OCI-LY7 (cell line): ENCODE data around the gene PRRG4. TPM values are rescaled to one million over a fixed set of nuclear protein-coding genes. Genes with fewer than 3 reads are reported as not detected.

Experiments used
- BruUV-seq: library from RNA; stranded (reverse); fragments of 400-500 nt; replicated peaks from 2 replicates; lab custom pipeline; 2021; lab: Mats Ljungman, UMichigan
- CTCF ChIA-PET: fragments of 300-600 bp; sonication (Branson Sonifier 250); formaldehyde crosslinking; loops from one replicate; lab custom pipeline; 2022; ENCODE audit warnings: antibody characterized with exemption; ENCODE audit not compliant: unreplicated experiment; lab: Charles Lee
- POLR2A ChIA-PET: fragments of 300-600 bp; sonication (Branson Sonifier 250); formaldehyde crosslinking; loops from one replicate; lab custom pipeline; 2022; ENCODE audit warnings: antibody characterized with exemption; lab: Charles Lee
- DNase-seq: peaks from one replicate; pipeline ENCODE4 v3.0.0-alpha.2; 2015; ENCODE audit warnings: low spot score
- H2AFZ ChIP-seq: fragments of 200-600 bp; sonication (generic), shearing (Covaris generic); 2 replicates; pipeline ENCODE4 v1.6.1; 2014; ENCODE audit warnings: mild to moderate bottlenecking, antibody characterized with exemption, low read length, moderate library complexity
- H3K27ac ChIP-seq: fragments of 200-600 bp; sonication (generic); 2 replicates; pipeline ENCODE4 v1.5.1; 2014; ENCODE audit warnings: mixed run types, low read depth, mild to moderate bottlenecking, moderate library complexity, low read length, inconsistent platforms; ENCODE audit not compliant: poor library complexity, severe bottlenecking
- H3K36me3 ChIP-seq: fragments of 200-600 bp; sonication (generic); 2 replicates; pipeline ENCODE4 v1.6.1; 2014; ENCODE audit warnings: mild to moderate bottlenecking, antibody characterized with exemption, low read length, moderate library complexity, mixed read lengths; ENCODE audit not compliant: insufficient read depth
- H3K4me1 ChIP-seq: fragments of 200-600 bp; sonication (generic); 2 replicates; pipeline ENCODE4 v1.5.1; 2014; ENCODE audit warnings: mild to moderate bottlenecking, low read length; ENCODE audit not compliant: insufficient read depth, poor library complexity, severe bottlenecking
- H3K4me2 ChIP-seq: fragments of 200-600 bp; sonication (generic); 2 replicates; pipeline ENCODE4 v1.6.1; 2014; ENCODE audit warnings: mild to moderate bottlenecking, low read length
- H3K4me3 ChIP-seq: fragments of 200-600 bp; sonication (generic); 2 replicates; pipeline ENCODE4 v1.5.1; 2014; ENCODE audit warnings: mild to moderate bottlenecking, low read depth, low read length; ENCODE audit not compliant: poor library complexity, severe bottlenecking
- H3K79me2 ChIP-seq: fragments of 200-600 bp; sonication (generic); 2 replicates; pipeline ENCODE4 v1.6.1; 2016; ENCODE audit warnings: low read depth, mild to moderate bottlenecking, low read length, moderate library complexity, mixed read lengths; ENCODE audit not compliant: insufficient read depth
- H3K9me2 ChIP-seq: fragments of 200-600 bp; sonication (generic); 2 replicates; pipeline ENCODE4 v1.6.1; 2016; ENCODE audit warnings: mild to moderate bottlenecking, low read length, mixed read lengths; ENCODE audit not compliant: insufficient read depth
- H3K9me3 ChIP-seq: fragments of 200-600 bp; sonication (generic); 2 replicates; pipeline ENCODE4 v1.6.1; 2014; ENCODE audit warnings: mild to moderate bottlenecking, mixed run types, low read length, mixed read lengths
- H4K20me1 ChIP-seq: fragments of 200-600 bp; sonication (generic); 2 replicates; pipeline ENCODE4 v1.6.1; 2014; ENCODE audit warnings: mild to moderate bottlenecking, antibody characterized with exemption, low read length, moderate library complexity, mixed read lengths; ENCODE audit not compliant: insufficient read depth
- CTCF ChIP-seq: fragments of 200-600 bp; sonication (generic); conservative IDR thresholded peaks from 2 replicates; pipeline ENCODE4 v1.5.1; 2014; ENCODE audit warnings: mild to moderate bottlenecking, antibody characterized with exemption, low read length, moderate library complexity, mixed read lengths
- EZH2phosphoT487 ChIP-seq: fragments of 200-600 bp; sonication (generic); IDR thresholded peaks from 2 replicates; pipeline ENCODE4 v1.6.1; 2018; ENCODE audit warnings: low read depth, borderline replicate concordance, mild to moderate bottlenecking, mixed run types, antibody characterized with exemption, low read length, moderate library complexity, mixed read lengths
- intact Hi-C: fragments of 100-400 bp; cut with micrococcal nuclease; formaldehyde crosslinking; loops from one replicate; pipeline ENCODE4 v1.10.0; 2022; ENCODE audit not compliant: unreplicated experiment
- total RNA-seq, 2 experiments: library from RNA; depleted of rRNA in 1 of 2; stranded (reverse); fragments of >200 nt in 1 of 2; shearing (Covaris generic) in 1 of 2; gene quantifications; 2 replicates each; pipeline ENCODE4 v1.2.3, GENCODE V29; 2014 to 2022

PRRG4 gene
- total RNA-seq, 2 experiments from 2014 or later = not detected

GRCh38 chr11:32830413-32830738 lies 649 bp downstream of the PRRG4 start:
- TF ChIP-seq CTCF (no peak), EZH2phosphoT487 (no peak)
- no peaks in the 10 kb centered on the region for H3K9me2 ChIP-seq
- no peak overlapping the region for H3K4me3 ChIP-seq
- no peaks in the 10 kb centered on the region for H3K4me1 ChIP-seq
- H3K36me3 ChIP-seq = no peaks in the 10 kb centered on the region
- H3K4me2 ChIP-seq = no peak overlapping the region
- POLR2A ChIA-PET = interaction anchor here (0.6 kb wide), 1 partner anchor 18 kb away, joined by 3 read pairs; no protein-coding TSS in a partner anchor
- no peaks in the 10 kb centered on the region for H3K9me3 ChIP-seq
- BruUV-seq = no TSS peak
- H3K79me2 ChIP-seq = no peaks in the 10 kb centered on the region
- H2AFZ ChIP-seq = no peak overlapping the region
- no peak overlapping the region for H3K27ac ChIP-seq
- DNase-seq = no peak
- CTCF ChIA-PET = no interaction called here
- intact Hi-C loops = no loop called here
- H4K20me1 ChIP-seq = no peaks in the 10 kb centered on the region

GRCh38 chr11:32830796-32831195 lies 1.1 kb downstream of the PRRG4 start:
- Histone ChIP-seq H4K20me1 (no peaks in the 10 kb centered on the region), H3K27ac (no peak overlapping the region), H3K4me3 (no peak overlapping the region), H3K36me3 (no peaks in the 10 kb centered on the region), H3K79me2 (no peaks in the 10 kb centered on the region), H3K9me3 (no peaks in the 10 kb centered on the region), H3K4me1 (no peaks in the 10 kb centered on the region), H2AFZ (no peak overlapping the region), H3K4me2 (no peak overlapping the region), H3K9me2 (no peaks in the 10 kb centered on the region)
- no TSS peak for BruUV-seq
- intact Hi-C loops = no loop called here
- POLR2A ChIA-PET = interaction anchor here (0.6 kb wide), 1 partner anchor 18 kb away, joined by 3 read pairs; no protein-coding TSS in a partner anchor
- CTCF ChIA-PET = no interaction called here
- DNase-seq = no peak
- TF ChIP-seq CTCF = no peak
- TF ChIP-seq EZH2phosphoT487 = no peak

GRCh38 chr11:32831221-32831620 lies 1.5 kb downstream of the PRRG4 start:
- Histone ChIP-seq H4K20me1 (no peaks in the 10 kb centered on the region), H3K36me3 (no peaks in the 10 kb centered on the region), H3K4me3 (no peak overlapping the region), H3K79me2 (no peaks in the 10 kb centered on the region), H3K4me2 (no peak overlapping the region), H3K9me3 (no peaks in the 10 kb centered on the region), H3K27ac (no peak overlapping the region), H2AFZ (no peak overlapping the region), H3K9me2 (no peaks in the 10 kb centered on the region), H3K4me1 (no peaks in the 10 kb centered on the region)
- ChIA-PET CTCF (no interaction called here), POLR2A (interaction anchor here (0.6 kb wide), 1 partner anchor 18 kb away, joined by 3 read pairs; no protein-coding TSS in a partner anchor)
- no peak for DNase-seq
- TF ChIP-seq CTCF (no peak), EZH2phosphoT487 (no peak)
- BruUV-seq = no TSS peak
- intact Hi-C loops = no loop called here
